Coronary artery (tissue), 2 donors: ENCODE data around the gene NR2C2AP.

ENCODE experiments used
- DNase-seq: peaks from one replicate; pipeline ENCODE4 v3.0.0-alpha.2; 2017; ENCODE audit warnings: low spot score
- H3K27ac ChIP-seq, 2 donors: fragments of 200-600 bp; sonication (generic); one replicate each; pipeline ENCODE4 v1.5.1; 2016 to 2019
- H3K4me3 ChIP-seq: fragments of 200-600 bp; sonication (generic); 2 replicates; pipeline ENCODE4 v1.5.1; 2016; ENCODE audit warnings: mild to moderate bottlenecking, moderate library complexity
- TF ChIP-seq, protein P1 (sequence below): fragments of 200-600 bp; sonication (generic); IDR thresholded peaks from one replicate; pipeline ENCODE4 v1.5.1; 2019; ENCODE audit warnings: antibody characterized with exemption

The NR2C2AP gene

DNA sequence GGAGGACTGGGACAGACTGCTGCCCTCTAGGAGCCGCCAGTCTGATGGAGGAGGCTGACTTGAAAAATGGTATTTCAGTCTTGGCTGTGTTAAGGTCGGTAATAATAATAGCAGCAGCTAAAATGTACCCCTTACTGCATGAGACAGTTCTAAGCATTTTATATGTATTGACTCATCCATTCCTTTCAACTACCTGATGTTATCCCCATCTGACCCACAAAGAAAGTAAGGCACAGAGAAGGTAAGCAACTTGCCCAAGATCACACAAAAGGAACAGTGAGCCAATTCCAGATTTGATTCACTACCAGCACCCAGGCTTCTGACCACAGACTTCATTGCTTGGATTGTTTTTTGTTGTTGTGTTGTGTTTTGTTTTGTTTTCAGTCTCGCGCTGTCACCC, 12.6 kb upstream of the NR2C2AP start:
- Histone ChIP-seq H3K4me3 (no peak overlapping the region), H3K27ac (no peak overlapping the region)
- TF ChIP-seq, protein P1, sequence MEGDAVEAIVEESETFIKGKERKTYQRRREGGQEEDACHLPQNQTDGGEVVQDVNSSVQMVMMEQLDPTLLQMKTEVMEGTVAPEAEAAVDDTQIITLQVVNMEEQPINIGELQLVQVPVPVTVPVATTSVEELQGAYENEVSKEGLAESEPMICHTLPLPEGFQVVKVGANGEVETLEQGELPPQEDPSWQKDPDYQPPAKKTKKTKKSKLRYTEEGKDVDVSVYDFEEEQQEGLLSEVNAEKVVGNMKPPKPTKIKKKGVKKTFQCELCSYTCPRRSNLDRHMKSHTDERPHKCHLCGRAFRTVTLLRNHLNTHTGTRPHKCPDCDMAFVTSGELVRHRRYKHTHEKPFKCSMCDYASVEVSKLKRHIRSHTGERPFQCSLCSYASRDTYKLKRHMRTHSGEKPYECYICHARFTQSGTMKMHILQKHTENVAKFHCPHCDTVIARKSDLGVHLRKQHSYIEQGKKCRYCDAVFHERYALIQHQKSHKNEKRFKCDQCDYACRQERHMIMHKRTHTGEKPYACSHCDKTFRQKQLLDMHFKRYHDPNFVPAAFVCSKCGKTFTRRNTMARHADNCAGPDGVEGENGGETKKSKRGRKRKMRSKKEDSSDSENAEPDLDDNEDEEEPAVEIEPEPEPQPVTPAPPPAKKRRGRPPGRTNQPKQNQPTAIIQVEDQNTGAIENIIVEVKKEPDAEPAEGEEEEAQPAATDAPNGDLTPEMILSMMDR = no peak
- DNase-seq = no peak

GRCh38 chr19:19214892-19215291, 11.7 kb upstream of the NR2C2AP start:
- Histone ChIP-seq H3K4me3 (no peak overlapping the region), H3K27ac (no peak overlapping the region)
- DNase-seq = no peak
- TF ChIP-seq, protein P1 = no peak

DNA sequence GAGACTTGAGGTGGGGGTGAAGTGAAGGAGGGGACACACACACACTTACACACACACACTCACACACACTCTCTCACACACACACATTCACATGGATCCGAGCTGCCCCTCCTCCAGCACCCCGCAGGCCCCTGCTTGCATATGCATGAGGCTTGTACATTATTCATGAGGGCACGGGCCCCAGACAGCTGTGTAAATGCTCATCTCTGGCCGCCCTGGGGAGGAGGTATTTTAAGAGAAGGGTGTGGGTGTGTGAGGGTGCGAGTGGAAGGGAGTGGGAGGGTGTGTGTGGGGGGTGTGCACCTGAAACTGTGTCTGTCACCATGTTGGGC, 10.9 kb upstream of the NR2C2AP start:
- DNase-seq = no peak
- H3K4me3 ChIP-seq = no peak overlapping the region
- TF ChIP-seq, protein P1 = no peak
- no peak overlapping the region for H3K27ac ChIP-seq

DNA sequence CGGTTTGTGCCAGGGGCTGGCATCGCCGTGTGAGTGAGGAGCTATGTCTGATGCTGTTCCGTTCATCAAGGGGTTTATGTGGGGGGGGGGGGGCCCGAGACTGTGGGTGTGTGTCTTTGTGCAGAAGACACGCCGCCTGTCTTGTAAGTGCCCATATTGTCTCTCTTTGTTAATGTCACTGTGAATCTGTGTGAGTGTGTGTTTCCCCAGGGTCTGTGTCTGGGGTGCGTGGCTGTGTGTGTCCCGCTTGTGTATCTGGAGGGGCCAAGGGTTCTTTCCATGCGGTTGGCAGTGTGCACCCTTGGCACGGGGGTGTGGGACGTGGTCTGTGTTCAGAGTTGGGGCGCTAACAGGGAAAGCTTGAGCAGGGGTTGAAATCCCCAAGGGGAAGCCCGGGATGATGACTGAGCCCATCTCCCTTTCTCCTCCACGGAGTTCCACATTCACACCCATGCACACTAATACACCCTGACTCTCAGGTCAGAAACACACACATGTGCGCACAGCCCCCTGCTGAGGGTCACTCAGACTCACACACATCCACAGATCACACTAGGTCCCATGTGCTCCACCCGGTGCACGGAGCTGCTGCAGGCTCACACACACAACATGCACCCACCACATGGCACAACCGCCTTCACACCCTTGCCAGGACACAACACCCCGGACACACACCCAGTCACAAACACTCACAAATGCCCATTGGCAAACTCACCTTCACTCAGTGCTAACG, 10.4 kb upstream of the NR2C2AP start:
- TF ChIP-seq, protein P1 = no peak
- DNase-seq = no peak
- H3K27ac ChIP-seq = no peak overlapping the region
- no peak overlapping the region for H3K4me3 ChIP-seq

DNA sequence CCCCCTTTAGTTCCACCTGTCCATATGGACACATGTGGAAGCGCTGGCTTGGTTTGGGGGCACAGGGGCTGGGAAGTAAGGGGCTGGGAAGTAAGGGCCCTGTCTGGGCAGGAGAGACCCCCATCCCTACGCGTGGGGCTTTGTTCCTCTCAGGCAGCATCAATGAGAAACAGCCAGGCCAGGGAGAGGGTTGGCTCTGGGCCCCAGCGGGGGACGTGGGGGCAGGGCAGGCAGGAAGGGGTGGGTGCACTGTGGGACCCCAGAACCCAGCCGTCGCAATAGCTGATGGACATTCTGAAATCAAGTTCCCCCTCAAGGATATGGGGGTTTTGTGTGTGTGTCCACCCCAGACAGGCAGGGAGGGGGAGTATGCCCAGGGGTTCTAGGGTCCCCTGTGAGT, 9.7 kb upstream of the NR2C2AP start:
- no peak for DNase-seq
- H3K4me3 ChIP-seq = no peak overlapping the region
- TF ChIP-seq, protein P1 = no peak
- H3K27ac ChIP-seq = no peak overlapping the region

DNA sequence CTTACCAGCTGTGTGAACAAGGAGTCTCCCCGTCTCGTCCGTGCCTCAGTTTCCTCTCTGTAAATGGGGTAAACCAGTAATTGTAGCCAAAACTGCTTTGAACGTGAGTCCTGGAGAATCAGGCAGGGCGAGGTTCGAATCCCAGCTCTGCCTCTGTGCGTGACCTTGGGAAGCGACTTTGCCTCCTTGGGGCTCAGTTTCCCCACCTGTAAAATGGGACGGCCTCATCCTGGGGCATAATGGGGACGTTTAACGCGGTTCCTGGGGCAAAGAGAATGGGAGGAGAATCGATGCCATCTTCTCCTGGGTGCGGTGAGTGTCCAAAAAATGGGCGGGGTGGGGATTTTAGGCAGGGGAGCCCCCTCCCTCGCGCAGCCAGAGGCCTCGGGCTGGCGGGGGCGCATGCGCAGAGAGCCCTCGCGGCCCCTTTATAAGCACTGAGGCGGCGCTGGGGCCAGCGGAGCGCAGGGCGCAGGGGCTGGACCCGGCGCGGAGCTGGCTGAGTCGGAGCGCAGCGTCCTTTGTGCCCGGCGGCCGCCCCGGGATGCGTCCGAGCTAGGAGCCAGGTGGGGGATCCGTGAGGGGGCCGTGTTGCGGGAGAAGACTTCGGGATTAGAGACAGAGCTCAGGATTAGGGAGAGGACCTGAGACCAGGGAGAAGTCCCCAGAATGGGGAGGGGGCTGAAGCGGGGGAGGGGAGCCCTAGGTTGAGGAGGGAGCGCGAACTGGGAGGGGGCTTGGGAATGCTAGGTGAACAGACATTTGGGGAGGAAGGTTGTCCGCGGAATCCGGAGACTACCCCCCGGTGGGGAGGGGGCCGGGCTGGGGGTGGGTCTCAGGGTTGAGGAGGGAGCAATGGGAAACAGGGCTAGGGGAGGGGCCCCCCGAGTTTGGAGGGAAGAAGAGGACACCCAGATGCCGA, 8.5 kb upstream of the NR2C2AP start, which contains the start of gene NCAN:
Gene NCAN, plus strand, starts transcription at position 460 of the 922 bp plus-strand sequence. CDS start 4,996 bp downstream, outside the sequence.
- no peak for DNase-seq
- TF ChIP-seq, protein P1 = no peak
- Histone ChIP-seq H3K4me3 (no peak within 1 kb of the TSS), H3K27ac (no peak within 1 kb of the TSS)
